ENCODE measurements around the gene PAPOLB.

- no peak for TF ChIP-seq POLR2A (IDR thresholded peaks at IDR 0.05; ENCODE audit: low read depth, low read length)
- no peak for TF ChIP-seq POLR2AphosphoS5 (IDR thresholded peaks at IDR 0.05; ENCODE audit: low read depth, low read length)
- TF ChIP-seq POU2F2 (IDR thresholded peaks at IDR 0.05; ENCODE audit: low read depth, low read length) = no peak
- no peak for TF ChIP-seq TAF1 (IDR thresholded peaks at IDR 0.05; ENCODE audit: low read depth, low read length)
- TF ChIP-seq SPI1 (IDR thresholded peaks at IDR 0.05; ENCODE audit: low read depth, low read length) = no peak
- TF ChIP-seq PAX5 (IDR thresholded peaks at IDR 0.05; ENCODE audit: insufficient read depth, low read length, severe bottlenecking) = no peak
Observed at GRCh38 chr7:4883033-4883371, 21.2 kb upstream of the PAPOLB start.
